Activated T-helper 2 cell treated with anti-CD3 and anti-CD28 coated beads, Interferon-gamma antibody, Interleukin-2, Interleukin-4, amounts not matched to agents 10 μg/mL and 5 μg/mL and 100 μg/mL, durations not matched to agents 14 hours and 24 hours and 36 hours (primary cell): ENCODE measurements around the gene CYP2A7. TPM values are rescaled to one million over a fixed set of nuclear protein-coding genes. Genes with fewer than 3 reads are reported as not detected.
"Not testable (repeated sequence)": the region's sequence is repeated elsewhere in the genome, so short reads cannot be mapped to it uniquely, and the experiment has no call there.

ENCODE experiments used
- DNase-seq: peaks from one replicate; pipeline ENCODE4 v3.0.0; 2021; ENCODE audit warnings: low spot score
- H3K27ac Mint-ChIP-seq: one replicate; pipeline ENCODE4 v1.8.0; 2021; ENCODE audit warnings: mixed read lengths
- H3K27me3 Mint-ChIP-seq: one replicate; pipeline ENCODE4 v1.8.0; 2021; ENCODE audit warnings: low read depth, mixed read lengths
- H3K36me3 Mint-ChIP-seq: one replicate; pipeline ENCODE4 v1.8.0; 2021; ENCODE audit warnings: low read depth, mixed read lengths
- H3K4me1 Mint-ChIP-seq: one replicate; pipeline ENCODE4 v1.8.0; 2021; ENCODE audit warnings: low read depth, mixed read lengths
- H3K4me3 Mint-ChIP-seq: one replicate; pipeline ENCODE4 v1.8.0; 2021; ENCODE audit warnings: low read depth, mild to moderate bottlenecking, moderate library complexity, mixed read lengths
- H3K9me3 Mint-ChIP-seq: one replicate; pipeline ENCODE4 v1.8.0; 2021; ENCODE audit warnings: mixed read lengths
- intact Hi-C: fragments of 100-400 bp; cut with micrococcal nuclease; formaldehyde crosslinking; loops from one replicate; pipeline ENCODE4 v1.15.1; 2023
- total RNA-seq: library from RNA; stranded (reverse); gene quantifications from 2 replicates; pipeline ENCODE4 v1.2.3, GENCODE V29; 2022

The CYP2A7 gene
- total RNA-seq, 1 donor from 2014 or later = not detected

DNA sequence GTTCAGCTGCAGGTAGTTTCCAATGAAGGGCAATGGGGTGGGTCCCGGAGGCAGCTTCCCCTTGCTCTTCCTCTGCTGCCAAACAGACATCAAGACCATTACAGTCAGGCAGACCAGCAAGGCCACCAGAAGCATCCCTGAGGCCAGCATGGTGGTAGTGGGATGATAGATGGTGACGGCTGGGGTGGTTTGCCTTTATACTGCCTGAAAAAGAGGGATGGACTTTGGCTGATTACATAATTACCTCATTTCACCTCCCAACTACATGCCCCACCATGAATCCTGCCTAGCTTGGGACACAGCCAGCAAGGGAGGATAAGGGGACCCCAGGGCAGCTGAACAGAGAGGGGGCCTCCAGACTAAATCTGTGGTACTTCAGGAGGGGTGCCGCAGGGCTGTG lies 31.8 kb downstream of the CYP2A7 start, which contains the start of gene CYP2A6:
CYP2A6 (minus strand) TSS at position 171 of the 400 bp plus-strand sequence; CDS start at position 150, 21 bp downstream.
- DNase-seq, H3K4me3 Mint-ChIP-seq, intact Hi-C loops, H3K36me3 Mint-ChIP-seq, H3K9me3 Mint-ChIP-seq, H3K4me1 Mint-ChIP-seq, H3K27ac Mint-ChIP-seq: not testable (repeated sequence)
- peaks cover 40% of the 10 kb centered on the region for H3K27me3 Mint-ChIP-seq

DNA sequence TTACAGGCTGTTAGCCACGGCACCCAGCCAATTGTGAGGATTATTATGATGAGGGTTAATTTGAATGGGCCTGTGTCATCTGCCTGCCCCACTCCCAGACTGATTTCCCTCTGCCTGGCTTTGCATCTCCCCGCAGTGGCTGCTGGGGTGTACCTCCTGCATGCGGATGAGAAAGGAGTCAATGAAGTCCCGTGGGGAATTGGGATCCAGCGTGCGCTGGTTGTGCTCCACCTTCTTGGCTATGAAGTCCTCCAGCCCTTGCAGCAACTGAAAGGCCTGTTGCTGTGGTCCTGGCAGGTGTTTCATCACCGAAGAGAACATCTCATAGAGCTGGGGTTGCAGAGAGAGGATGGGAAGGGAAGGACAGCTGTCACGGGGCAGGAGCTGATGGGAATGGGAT lies 35.3 kb downstream of the CYP2A7 start:
- H3K9me3 Mint-ChIP-seq, intact Hi-C loops, DNase-seq, H3K27ac Mint-ChIP-seq, H3K4me3 Mint-ChIP-seq, H3K36me3 Mint-ChIP-seq: not testable (repeated sequence)
- H3K4me1 Mint-ChIP-seq = peaks cover 19% of the 10 kb centered on the region
- H3K27me3 Mint-ChIP-seq = peaks cover 42% of the 10 kb centered on the region

DNA sequence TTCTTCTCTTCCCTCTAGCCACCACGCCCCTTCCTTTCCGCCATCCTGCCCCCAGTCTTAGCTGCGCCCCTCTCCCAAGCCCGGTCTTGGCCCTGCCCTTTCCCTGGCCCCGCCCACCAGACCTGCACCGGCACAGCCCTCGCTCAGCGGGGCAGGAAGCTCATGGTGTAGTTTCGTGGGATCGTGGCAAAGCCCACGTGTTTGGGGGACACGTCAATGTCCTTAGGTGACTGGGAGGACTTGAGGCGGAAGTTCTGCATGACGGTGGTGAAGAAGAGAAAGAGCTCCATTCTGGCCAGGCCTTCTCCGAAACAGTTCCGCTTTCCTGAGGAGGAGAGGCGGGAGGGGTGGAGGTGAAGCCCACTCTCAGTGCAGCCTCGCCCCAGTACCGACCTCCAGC lies 38.4 kb downstream of the CYP2A7 start:
- peak; percentile 55 for DNase-seq
- Mint-ChIP-seq H3K27me3 (peaks cover 30% of the 10 kb centered on the region), H3K4me1 (peaks cover 16% of the 10 kb centered on the region), H3K4me3 (peak overlapping the region; percentile 53)
- H3K36me3 Mint-ChIP-seq, H3K27ac Mint-ChIP-seq, intact Hi-C loops, H3K9me3 Mint-ChIP-seq: not testable (repeated sequence)

DNA sequence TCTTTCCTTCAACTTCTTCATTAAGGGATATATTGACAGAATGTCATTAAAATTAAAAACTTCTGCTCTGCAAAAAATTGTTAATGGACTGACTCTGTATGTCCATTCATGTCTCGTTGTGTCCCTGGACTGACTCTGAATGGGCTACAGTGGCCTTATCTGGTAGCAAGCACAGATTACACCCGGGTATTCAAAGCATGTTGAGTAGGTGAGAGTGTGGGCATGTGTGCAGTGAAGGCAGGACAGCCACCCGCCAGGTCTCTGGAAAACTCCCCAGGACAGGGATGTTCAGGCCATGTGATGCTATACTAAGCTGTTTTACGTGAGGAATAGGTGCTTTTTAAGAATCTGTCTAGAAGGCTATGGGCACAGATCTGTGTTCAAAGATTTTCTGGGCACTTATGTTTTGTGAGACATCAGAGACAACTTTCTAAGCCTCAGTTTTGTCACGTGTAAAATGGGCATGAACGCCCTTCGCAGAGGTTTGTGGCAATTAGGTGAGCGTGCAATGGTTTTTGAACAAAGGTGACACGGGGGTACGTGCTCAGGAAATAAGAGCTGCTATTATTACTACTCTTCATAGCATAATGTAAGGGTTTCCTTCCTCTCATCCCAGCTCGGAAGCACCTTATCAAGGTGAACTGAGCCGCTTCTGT lies 38.9 kb downstream of the CYP2A7 start:
- intact Hi-C loops, H3K36me3 Mint-ChIP-seq, H3K27ac Mint-ChIP-seq, DNase-seq, H3K4me3 Mint-ChIP-seq, H3K9me3 Mint-ChIP-seq: not testable (repeated sequence)
- peaks cover 29% of the 10 kb centered on the region for H3K27me3 Mint-ChIP-seq
- peaks cover 15% of the 10 kb centered on the region for H3K4me1 Mint-ChIP-seq

DNA sequence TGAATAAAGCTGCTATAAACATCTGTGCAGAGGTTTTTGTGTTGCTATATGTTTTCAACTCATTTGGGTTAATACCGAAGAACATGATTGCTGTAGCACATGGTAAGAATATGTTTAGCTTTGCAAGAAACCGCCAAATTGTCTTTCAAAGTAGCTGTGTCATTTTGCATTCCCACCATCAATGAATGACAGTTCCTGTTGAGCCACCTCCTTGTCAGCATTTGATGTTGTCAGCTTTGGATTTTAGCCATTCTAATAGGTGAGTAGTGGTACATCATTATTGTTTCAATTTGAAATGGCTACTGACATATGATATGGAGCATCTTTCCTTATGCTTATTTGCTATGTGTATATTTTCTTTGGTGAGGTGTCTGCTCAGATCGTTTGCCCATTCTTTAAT lies 40.0 kb downstream of the CYP2A7 start:
- H3K27ac Mint-ChIP-seq, H3K9me3 Mint-ChIP-seq, DNase-seq, H3K36me3 Mint-ChIP-seq, intact Hi-C loops, H3K4me3 Mint-ChIP-seq: not testable (repeated sequence)
- H3K4me1 Mint-ChIP-seq = peaks cover 14% of the 10 kb centered on the region
- peaks cover 18% of the 10 kb centered on the region for H3K27me3 Mint-ChIP-seq

DNA sequence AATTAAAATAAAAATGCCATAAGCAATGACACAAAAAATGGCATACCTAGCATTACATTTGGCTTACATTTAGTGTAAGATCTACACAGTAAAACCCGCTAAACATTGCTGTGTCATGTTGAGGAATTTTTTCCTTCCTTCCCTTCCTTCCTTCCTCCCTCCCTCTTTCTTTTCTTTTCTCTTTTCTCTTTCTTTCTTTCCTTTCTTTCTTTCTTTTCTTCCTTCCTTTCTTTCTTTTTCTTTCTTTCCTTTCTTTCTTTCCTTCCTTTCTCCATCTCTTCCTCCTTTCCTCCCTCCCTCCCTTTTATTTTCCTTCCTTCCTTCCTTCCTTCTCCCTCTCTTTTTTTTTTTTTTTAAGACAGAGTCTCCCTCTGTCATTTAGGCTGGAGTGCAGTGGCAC lies 43.6 kb downstream of the CYP2A7 start:
- H3K4me1 Mint-ChIP-seq, H3K36me3 Mint-ChIP-seq, H3K27ac Mint-ChIP-seq, DNase-seq, H3K9me3 Mint-ChIP-seq, intact Hi-C loops, H3K4me3 Mint-ChIP-seq: not testable (repeated sequence)
- H3K27me3 Mint-ChIP-seq = peaks cover 14% of the 10 kb centered on the region

DNA sequence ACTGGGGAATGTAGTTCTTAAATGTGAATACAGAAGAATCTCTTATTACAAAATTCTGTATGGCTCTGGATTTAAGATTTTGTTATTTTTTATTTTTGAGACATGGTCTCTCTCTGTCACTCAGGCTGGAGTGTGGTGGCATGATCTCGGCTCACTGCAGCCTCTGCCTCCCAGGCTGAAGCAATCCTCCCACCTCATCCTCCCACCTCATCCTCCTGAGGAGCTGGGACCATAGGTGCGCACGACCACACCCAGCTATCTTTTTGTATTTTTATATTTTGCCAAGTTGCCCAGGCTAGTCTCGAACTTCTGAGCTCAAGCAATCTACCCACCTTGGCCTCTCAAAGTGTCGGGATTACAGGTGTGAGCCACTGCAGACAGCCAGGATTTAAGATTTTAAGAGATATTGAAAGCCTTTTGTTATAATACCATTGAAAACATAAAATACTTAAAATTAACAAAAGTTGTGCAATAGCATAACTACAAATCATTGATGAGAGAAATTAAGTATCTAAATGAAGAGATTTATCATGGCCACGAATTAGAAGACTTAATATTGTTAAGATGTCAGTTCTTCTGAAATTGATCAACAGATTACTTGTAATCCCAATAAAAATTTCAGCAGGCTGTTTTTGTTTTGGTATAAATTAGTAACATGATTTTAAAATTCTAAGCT lies 45.1 kb downstream of the CYP2A7 start:
- no peaks in the 10 kb centered on the region for H3K9me3 Mint-ChIP-seq
- H3K4me1 Mint-ChIP-seq = peaks cover 8% of the 10 kb centered on the region
- no peak for DNase-seq
- H3K27ac Mint-ChIP-seq = no peak overlapping the region
- H3K4me3 Mint-ChIP-seq = no peak overlapping the region
- H3K36me3 Mint-ChIP-seq = no peaks in the 10 kb centered on the region
- peaks cover 11% of the 10 kb centered on the region for H3K27me3 Mint-ChIP-seq
- intact Hi-C loops = no loop called here

DNA sequence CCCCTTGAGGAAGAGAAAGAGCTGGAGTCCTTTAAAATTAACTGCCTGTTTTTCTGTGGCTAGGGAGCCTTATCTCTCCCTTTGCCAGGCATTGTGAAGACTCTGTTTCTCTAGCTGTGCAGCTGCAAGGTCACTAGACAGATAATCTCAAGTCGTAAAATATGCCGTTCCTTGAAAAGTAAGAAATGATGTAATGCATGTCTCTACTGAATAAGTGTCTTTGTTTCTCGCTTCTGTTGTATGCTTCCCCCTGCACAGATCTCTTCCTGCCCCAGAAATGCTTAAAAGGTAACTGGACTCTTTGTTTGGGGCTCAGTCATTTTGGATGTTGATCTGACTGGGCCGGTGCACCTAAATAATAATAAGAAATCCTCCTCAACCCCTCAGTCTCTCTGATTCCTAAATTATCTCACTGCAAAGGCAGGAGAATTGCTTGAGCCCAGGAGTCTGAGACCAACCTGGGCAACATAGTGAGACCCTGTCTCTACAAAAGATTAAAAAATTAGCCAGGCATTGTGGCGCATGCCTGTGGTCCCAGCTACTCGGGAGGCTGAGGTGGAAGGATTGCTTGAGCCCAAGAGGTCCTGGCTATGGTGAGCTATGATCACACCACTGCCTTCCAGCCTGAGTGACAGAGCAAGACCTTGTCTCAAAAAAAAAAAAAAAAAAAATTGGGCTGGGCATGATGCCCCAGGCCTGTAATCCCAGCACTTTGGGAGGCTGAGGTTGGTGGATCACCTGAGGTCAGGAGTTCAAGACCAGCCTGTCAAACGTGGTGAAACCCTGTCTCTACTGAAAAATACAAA lies 48.1 kb downstream of the CYP2A7 start:
- H3K4me1 Mint-ChIP-seq, DNase-seq, H3K27ac Mint-ChIP-seq, H3K4me3 Mint-ChIP-seq, H3K36me3 Mint-ChIP-seq, H3K27me3 Mint-ChIP-seq, intact Hi-C loops, H3K9me3 Mint-ChIP-seq: not testable (repeated sequence)

DNA sequence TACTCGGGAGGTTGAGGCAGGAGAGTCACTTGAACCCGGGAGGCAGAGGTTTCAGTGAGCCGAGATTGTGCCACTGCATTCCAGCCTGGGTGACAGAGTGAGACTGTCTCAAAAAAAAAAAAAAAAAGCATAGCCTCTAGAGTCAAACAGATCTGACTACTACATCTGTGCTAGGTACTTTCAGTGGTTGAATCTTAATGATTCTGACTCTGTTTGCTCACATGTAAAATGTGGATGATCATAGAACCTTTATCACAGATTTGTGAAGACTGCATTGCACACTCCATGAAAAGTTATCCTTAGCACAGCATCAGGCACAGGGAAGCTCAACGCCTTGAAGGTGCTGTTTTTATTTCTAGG lies 49.6 kb downstream of the CYP2A7 start:
- H3K4me3 Mint-ChIP-seq, H3K36me3 Mint-ChIP-seq, H3K4me1 Mint-ChIP-seq, H3K27me3 Mint-ChIP-seq, intact Hi-C loops, DNase-seq, H3K9me3 Mint-ChIP-seq, H3K27ac Mint-ChIP-seq: not testable (repeated sequence)

DNA sequence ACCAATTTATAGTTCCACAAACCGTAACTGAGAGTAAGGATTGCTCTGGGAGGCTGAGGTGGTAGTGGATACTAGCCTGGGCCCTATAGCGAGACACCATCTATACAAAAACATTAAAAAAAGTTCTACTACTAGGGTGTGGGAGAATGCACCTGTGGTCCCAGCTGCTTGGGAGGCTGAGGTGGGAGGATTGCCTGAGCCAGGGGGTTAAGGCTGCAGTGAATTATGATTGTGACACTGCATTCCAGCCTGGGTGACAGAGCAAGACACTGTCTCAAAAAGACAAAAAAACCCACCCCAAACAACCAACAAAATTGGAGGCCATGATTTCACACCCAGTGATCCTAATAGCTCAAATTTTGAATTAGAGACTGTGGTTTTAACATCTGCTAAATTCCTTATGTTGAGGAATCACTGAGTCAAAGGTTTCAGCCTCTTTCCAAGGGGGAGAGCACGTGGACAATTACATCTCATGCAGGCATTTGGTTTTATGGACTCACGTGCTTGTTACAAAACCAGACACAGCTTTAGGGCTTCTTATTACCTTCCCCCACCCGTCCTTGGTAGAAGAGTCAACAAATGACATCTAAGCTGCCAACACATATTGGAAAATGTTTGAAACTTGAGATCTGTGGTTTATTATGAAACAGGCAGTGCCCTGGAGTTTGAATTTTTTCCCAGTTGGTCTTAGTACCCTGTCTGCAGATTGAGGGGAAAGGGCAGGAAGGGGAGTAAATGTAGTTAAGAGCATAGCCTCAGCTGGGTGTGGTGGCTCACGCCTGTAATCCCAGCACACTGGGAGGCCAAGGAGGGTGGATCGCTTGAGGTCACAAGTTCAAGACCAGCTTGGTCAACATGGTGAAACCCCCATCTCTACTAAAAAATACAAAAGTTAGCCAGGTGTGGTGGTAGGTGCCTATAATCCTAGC lies 50.3 kb downstream of the CYP2A7 start:
- DNase-seq = no peak
- H3K9me3 Mint-ChIP-seq = no peaks in the 10 kb centered on the region
- H3K4me1 Mint-ChIP-seq = peaks cover 14% of the 10 kb centered on the region
- no peaks in the 10 kb centered on the region for H3K27me3 Mint-ChIP-seq
- H3K4me3 Mint-ChIP-seq = no peak overlapping the region
- no peak overlapping the region for H3K27ac Mint-ChIP-seq
- peaks cover 7% of the 10 kb centered on the region for H3K36me3 Mint-ChIP-seq
- intact Hi-C loops = no loop called here

DNA sequence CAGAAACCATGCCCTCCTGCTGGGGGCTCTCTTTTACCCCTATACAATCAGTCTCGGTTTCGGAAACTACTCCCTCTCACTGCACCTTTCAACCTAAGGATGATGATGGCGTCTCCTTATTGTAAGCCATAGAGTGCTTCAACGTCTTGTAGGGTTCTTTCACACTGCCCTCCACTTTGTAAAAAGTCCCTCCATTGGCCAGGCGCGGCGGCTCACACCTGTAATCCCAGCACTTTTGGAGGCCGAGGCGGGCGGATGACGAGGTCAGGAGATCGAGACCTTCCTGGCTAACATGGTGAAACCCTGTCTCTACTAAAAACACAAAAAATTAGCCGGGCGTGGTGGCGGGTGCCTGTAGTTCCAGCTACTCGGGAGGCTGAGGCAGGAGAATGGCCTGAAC lies 51.3 kb downstream of the CYP2A7 start:
- intact Hi-C loops, H3K27me3 Mint-ChIP-seq, H3K27ac Mint-ChIP-seq, DNase-seq, H3K9me3 Mint-ChIP-seq, H3K4me3 Mint-ChIP-seq, H3K36me3 Mint-ChIP-seq: not testable (repeated sequence)
- H3K4me1 Mint-ChIP-seq = peaks cover 17% of the 10 kb centered on the region

DNA sequence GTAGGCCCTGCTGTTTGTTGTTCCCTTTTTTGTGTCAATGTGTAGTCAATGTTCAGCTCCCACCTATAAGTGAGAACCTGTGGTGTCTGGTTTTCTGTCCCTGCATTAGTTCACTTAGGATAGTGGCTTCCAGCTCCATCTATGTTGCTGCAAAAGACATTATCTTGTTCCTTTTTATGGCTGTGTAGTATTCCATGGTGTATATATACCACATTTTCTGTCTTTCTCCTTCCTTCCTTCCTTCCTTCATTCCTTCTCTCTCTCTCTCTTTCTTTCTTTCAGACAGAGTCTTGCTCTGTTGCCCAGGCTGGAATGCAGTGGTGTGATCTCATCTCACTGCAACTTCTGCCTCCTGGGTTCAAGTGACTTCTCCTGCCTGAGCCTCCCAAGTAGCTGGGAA lies 52.8 kb downstream of the CYP2A7 start:
- Mint-ChIP-seq H3K9me3 (no peaks in the 10 kb centered on the region), H3K4me1 (peaks cover 17% of the 10 kb centered on the region), H3K27ac (no peak overlapping the region), H3K36me3 (peaks cover 9% of the 10 kb centered on the region), H3K4me3 (no peak overlapping the region), H3K27me3 (no peaks in the 10 kb centered on the region)
- DNase-seq = no peak
- intact Hi-C loops = no loop called here
